Smooth muscle cell (in vitro differentiated cells): ENCODE measurements around the gene ANKS3. TPM values are rescaled to one million over a fixed set of nuclear protein-coding genes. Genes with fewer than 3 reads are reported as not detected.

ENCODE experiments used
- DNase-seq: peaks from one replicate; lab custom pipeline; 2025; ENCODE audit not compliant: unreplicated experiment; lab: John Stamatoyannopoulos, UW
- H2AFZ ChIP-seq: fragments of 200-600 bp; sonication (generic); 2 replicates; pipeline ENCODE4 v1.6.0; 2016; ENCODE audit warnings: antibody characterized with exemption, low read depth, mild to moderate bottlenecking
- H3F3A ChIP-seq: fragments of 200-600 bp; sonication (generic); 2 replicates; pipeline ENCODE4 v1.6.0; 2017; ENCODE audit warnings: antibody characterized with exemption, low read depth
- H3K27ac ChIP-seq: fragments of 200-600 bp; sonication (generic); 2 replicates; pipeline ENCODE4 v1.5.1; 2016; ENCODE audit warnings: low read depth, mild to moderate bottlenecking
- H3K27me3 ChIP-seq: fragments of 200-600 bp; sonication (generic); 2 replicates; pipeline ENCODE4 v1.6.1; 2016; ENCODE audit warnings: low read depth, mild to moderate bottlenecking
- H3K36me3 ChIP-seq: fragments of 200-600 bp; sonication (generic); 2 replicates; pipeline ENCODE4 v1.5.1; 2016; ENCODE audit warnings: low read depth
- H3K4me1 ChIP-seq: fragments of 200-600 bp; sonication (generic); 2 replicates; pipeline ENCODE4 v1.5.1; 2016; ENCODE audit warnings: low read depth
- H3K4me2 ChIP-seq: fragments of 200-600 bp; sonication (generic); 2 replicates; pipeline ENCODE4 v1.6.0; 2016; ENCODE audit warnings: mild to moderate bottlenecking
- H3K4me3 ChIP-seq: fragments of 200-600 bp; sonication (generic); 2 replicates; pipeline ENCODE4 v1.5.1; 2016; ENCODE audit warnings: mild to moderate bottlenecking
- H3K79me2 ChIP-seq: fragments of 200-600 bp; sonication (generic); 2 replicates; pipeline ENCODE4 v1.6.0; 2016; ENCODE audit warnings: low read depth, mild to moderate bottlenecking
- H3K9ac ChIP-seq: fragments of 200-600 bp; sonication (generic); 2 replicates; pipeline ENCODE4 v1.6.0; 2016; ENCODE audit warnings: low read depth
- H3K9me3 ChIP-seq: fragments of 200-600 bp; sonication (generic); replicated peaks from 2 replicates; pipeline ENCODE4 v1.5.1; 2016; ENCODE audit warnings: low read depth
- H4K20me1 ChIP-seq: fragments of 200-600 bp; sonication (generic); 2 replicates; pipeline ENCODE4 v1.6.0; 2016; ENCODE audit warnings: low read depth
- WGBS: methylation state at CpG from one replicate; pipeline ENCODE4 v1.1.7; 2016; ENCODE audit warnings: low lambda C conversion rate; 5-methylcytosine and 5-hydroxymethylcytosine counted together
- polyA plus RNA-seq: library from polyadenylated mRNA; unstranded; fragments of >200 nt; fragmentation: Nextera tagmentation; extraction: Ambion mirVana; gene quantifications from 2 replicates; pipeline ENCODE4 v1.2.1, GENCODE V29; 2016
- total RNA-seq: library from RNA; depleted of rRNA; stranded (reverse); fragments of >200 nt; gene quantifications from 2 replicates; pipeline ENCODE4 v1.2.3, GENCODE V29; 2014
- TF ChIP-seq, protein P1 (sequence below): fragments of 200-600 bp; sonication (generic); IDR thresholded peaks from 2 replicates; pipeline ENCODE4 v1.5.1; 2017; ENCODE audit warnings: borderline replicate concordance, mild to moderate bottlenecking, antibody characterized with exemption; ENCODE audit not compliant: insufficient read depth, poor library complexity, severe bottlenecking

ANKS3 gene
- total and polyA plus RNA-seq, 2 experiments from 2014 or later = 15.3 to 15.6 TPM

DNA sequence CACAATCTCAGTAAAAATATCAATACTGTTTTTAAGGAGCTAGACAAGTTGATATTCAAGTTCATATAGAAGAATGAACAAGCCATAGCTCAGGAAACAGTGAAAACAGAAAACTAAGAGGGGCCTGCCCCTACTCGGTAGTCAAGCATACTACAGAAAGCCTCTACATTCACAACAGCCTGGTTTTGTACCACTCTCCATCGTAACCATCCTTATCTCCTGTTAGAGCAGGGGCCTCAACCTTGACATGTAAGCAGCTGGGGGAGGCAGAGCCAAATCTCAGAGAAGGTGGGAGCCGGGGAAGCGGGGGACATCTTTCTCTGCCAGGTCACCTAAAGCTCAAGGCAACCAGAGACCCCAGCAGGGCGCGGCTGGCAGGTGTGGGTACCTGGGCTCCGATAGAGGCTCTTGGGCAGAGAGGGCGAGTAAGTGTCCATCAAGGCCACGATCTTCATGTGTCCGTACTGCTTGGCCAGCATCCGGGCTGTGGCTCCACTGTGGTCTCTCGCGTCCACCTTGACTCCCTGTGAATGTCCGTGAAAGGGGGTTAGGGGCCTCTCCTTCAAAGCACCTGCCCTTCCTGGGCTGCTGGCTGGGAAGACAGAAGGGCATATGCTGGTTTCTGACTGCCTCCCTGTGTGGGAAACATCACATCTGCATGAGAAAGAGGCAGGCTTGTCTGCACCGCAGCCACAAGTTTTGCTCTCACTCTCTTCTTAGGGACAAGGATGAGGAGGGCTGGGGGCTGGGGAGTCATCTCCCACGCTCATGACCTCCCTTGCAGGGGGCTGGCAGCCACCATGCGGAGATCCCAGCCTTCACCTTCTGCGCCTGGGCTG is 20.2 kb downstream of the ANKS3 start:
- DNase-seq = no peak
- Histone ChIP-seq H3K27ac (no peak overlapping the region), H3K9me3 (no peaks in the 10 kb centered on the region), H3K36me3 (no peaks in the 10 kb centered on the region), H3K4me2 (no peak overlapping the region), H3K4me3 (no peak overlapping the region), H3K27me3 (no peaks in the 10 kb centered on the region), H3K4me1 (no peaks in the 10 kb centered on the region), H3K79me2 (no peaks in the 10 kb centered on the region), H3F3A (no peaks in the 10 kb centered on the region), H3K9ac (no peak overlapping the region), H2AFZ (no peak overlapping the region), H4K20me1 (no peaks in the 10 kb centered on the region)
- TF ChIP-seq, protein P1, sequence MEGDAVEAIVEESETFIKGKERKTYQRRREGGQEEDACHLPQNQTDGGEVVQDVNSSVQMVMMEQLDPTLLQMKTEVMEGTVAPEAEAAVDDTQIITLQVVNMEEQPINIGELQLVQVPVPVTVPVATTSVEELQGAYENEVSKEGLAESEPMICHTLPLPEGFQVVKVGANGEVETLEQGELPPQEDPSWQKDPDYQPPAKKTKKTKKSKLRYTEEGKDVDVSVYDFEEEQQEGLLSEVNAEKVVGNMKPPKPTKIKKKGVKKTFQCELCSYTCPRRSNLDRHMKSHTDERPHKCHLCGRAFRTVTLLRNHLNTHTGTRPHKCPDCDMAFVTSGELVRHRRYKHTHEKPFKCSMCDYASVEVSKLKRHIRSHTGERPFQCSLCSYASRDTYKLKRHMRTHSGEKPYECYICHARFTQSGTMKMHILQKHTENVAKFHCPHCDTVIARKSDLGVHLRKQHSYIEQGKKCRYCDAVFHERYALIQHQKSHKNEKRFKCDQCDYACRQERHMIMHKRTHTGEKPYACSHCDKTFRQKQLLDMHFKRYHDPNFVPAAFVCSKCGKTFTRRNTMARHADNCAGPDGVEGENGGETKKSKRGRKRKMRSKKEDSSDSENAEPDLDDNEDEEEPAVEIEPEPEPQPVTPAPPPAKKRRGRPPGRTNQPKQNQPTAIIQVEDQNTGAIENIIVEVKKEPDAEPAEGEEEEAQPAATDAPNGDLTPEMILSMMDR = no peak
- WGBS = 92% methylated on average over 18 of the region's 18 CpGs

DNA sequence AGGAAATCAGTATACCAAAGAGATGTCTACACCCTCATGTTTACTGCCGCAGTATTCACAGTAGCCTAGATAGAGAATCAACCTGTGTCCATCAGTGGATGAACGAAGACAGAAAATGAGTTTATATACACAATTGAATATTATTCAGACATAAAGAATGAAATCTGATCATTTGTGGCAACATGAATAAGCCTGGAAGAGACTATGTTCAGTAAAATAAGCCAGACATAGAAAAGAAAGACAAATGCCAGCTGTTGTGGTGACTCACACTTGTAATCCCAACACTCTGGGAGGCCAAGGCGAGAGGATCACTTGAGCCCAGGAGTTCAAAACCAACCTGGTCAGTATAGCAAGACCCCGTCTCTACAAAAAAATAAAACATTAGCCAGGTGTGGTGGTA is 24.6 kb downstream of the ANKS3 start:
- no peaks in the 10 kb centered on the region for H4K20me1 ChIP-seq
- 93% methylated on average over 4 of the region's 4 CpGs for WGBS
- H3F3A ChIP-seq = no peaks in the 10 kb centered on the region
- no peaks in the 10 kb centered on the region for H3K4me1 ChIP-seq
- no peaks in the 10 kb centered on the region for H3K36me3 ChIP-seq
- TF ChIP-seq, protein P1 = no peak
- no peak overlapping the region for H3K27ac ChIP-seq
- H3K9me3 ChIP-seq = no peaks in the 10 kb centered on the region
- no peaks in the 10 kb centered on the region for H3K79me2 ChIP-seq
- H3K27me3 ChIP-seq = no peaks in the 10 kb centered on the region
- no peak overlapping the region for H2AFZ ChIP-seq
- DNase-seq = no peak
- no peak overlapping the region for H3K4me3 ChIP-seq
- H3K9ac ChIP-seq = no peak overlapping the region
- H3K4me2 ChIP-seq = no peak overlapping the region

DNA sequence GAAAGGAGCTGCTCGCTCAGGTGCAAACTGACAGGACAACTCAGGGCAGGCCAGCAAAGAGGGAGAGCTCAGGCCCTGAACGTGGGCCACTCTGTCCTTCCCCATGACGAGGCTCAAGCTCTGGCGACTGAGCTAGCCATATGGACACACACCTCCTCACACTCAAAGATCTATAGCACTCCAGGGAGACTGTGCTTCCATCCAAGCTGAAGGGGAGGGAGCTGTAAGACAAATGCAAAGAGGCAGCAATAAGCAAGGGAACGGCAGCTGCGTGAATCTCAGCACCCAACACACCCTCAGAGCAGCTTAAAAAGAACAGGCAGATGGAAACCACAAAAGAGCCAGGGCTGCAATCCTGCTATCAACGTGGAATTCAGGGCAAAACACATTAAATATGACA is 27.2 kb downstream of the ANKS3 start:
- Histone ChIP-seq H3K4me2 (no peak overlapping the region), H3K79me2 (no peaks in the 10 kb centered on the region), H3K9me3 (no peaks in the 10 kb centered on the region), H3K36me3 (no peaks in the 10 kb centered on the region), H3K27me3 (no peaks in the 10 kb centered on the region), H3K4me1 (no peaks in the 10 kb centered on the region), H3F3A (no peaks in the 10 kb centered on the region), H2AFZ (no peak overlapping the region), H3K9ac (no peak overlapping the region), H4K20me1 (peaks cover 4% of the 10 kb centered on the region), H3K4me3 (no peak overlapping the region), H3K27ac (no peak overlapping the region)
- DNase-seq = no peak
- TF ChIP-seq, protein P1 = no peak
- WGBS = 92% methylated on average over 7 of the region's 7 CpGs

DNA sequence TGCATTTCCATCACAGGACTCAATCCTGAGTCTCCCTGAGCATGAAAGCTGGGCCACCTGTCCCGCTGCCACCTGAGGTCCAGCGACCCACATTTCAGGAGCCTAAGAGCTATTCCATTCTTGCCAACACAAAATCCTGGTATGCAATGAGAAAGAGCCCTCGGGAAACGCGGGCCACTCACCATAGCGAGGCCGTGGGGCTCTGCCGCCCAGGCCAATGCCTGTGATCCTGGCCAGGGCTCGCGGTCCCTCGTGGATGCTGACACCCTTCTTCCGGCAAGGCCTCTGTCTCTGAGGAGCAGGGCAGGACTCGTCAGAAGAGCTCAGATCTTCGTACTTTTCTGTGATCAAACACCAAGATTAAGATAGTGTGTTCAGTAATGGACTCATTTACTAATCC is 29.2 kb downstream of the ANKS3 start:
- TF ChIP-seq, protein P1 = no peak
- Histone ChIP-seq H3K36me3 (no peaks in the 10 kb centered on the region), H3K27ac (no peak overlapping the region), H3K4me3 (no peak overlapping the region), H2AFZ (no peak overlapping the region), H3K4me2 (no peak overlapping the region), H3K79me2 (no peaks in the 10 kb centered on the region), H3K9ac (no peak overlapping the region), H3K27me3 (no peaks in the 10 kb centered on the region), H3K4me1 (no peaks in the 10 kb centered on the region), H3K9me3 (no peaks in the 10 kb centered on the region), H4K20me1 (peaks cover 7% of the 10 kb centered on the region), H3F3A (no peaks in the 10 kb centered on the region)
- WGBS = 96% methylated on average over 14 of the region's 14 CpGs
- DNase-seq = no peak
